ENCODE data around the gene SCN3A.

SCN3A gene

DNA sequence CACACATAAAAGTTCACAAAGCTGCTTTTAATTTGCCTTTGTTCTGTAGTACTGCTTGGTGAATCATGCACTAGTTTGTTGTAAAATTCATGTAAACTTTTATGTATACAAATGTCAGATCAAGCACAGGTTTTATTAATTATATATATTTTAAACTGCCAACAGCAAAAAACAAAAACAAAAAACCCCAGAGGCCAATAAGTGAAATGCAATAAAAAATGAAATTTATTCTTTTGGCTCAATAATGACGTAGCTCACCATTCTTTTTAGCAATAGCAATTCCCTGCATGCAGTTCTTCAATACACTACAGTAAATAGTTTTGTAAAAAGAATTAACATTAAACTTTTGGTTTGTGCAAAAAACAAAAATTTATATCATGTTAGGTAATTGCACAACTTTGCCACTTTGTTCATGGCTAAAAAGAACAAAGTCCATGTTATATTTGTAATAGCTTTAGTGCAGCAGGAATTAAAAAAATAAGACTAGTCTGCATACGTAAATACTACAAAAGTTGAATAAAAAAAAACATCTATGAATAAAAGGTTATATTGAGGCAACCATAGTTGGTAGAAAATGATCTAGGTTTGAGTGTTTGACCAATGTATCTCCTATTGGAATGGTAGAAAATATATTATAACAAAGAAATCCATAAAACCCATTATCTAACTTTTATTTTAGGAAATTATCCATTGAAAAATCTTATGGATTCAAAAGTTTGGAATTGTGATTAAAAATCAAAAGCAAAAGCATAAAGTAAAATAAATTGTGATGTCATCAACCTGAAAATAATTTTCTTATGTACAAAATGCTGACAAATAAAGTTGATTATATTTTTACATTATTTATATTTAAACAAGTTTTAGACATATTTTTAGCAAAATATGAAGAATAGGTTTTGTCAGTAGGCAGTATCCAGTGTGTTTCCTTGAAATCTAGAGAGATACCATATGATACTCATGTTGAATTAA is 115.6 kb downstream of the SCN3A start:
- H3K9ac ChIP-seq (ENCODE audit: low read depth, low read length), result no peak overlapping the region
- no peak overlapping the region for H3K4me2 ChIP-seq (ENCODE audit: insufficient read depth, low read length)
- no peak overlapping the region for H2AFZ ChIP-seq (ENCODE audit: low read depth, low read length)
- TF ChIP-seq, protein P1, sequence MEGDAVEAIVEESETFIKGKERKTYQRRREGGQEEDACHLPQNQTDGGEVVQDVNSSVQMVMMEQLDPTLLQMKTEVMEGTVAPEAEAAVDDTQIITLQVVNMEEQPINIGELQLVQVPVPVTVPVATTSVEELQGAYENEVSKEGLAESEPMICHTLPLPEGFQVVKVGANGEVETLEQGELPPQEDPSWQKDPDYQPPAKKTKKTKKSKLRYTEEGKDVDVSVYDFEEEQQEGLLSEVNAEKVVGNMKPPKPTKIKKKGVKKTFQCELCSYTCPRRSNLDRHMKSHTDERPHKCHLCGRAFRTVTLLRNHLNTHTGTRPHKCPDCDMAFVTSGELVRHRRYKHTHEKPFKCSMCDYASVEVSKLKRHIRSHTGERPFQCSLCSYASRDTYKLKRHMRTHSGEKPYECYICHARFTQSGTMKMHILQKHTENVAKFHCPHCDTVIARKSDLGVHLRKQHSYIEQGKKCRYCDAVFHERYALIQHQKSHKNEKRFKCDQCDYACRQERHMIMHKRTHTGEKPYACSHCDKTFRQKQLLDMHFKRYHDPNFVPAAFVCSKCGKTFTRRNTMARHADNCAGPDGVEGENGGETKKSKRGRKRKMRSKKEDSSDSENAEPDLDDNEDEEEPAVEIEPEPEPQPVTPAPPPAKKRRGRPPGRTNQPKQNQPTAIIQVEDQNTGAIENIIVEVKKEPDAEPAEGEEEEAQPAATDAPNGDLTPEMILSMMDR (IDR thresholded peaks at IDR 0.05; ENCODE audit: borderline replicate concordance, extremely low read depth, low read length, poor library complexity, severe bottlenecking), result no peak
- no peak for TF ChIP-seq EZH2 (IDR thresholded peaks at IDR 0.05; ENCODE audit: borderline replicate concordance, low read depth, low read length, severe bottlenecking)
- no peak for DNase-seq
- H3K4me1 ChIP-seq (ENCODE audit: insufficient read depth, low read length), result no peaks in the 10 kb centered on the region
- H3K27ac ChIP-seq (ENCODE audit: low read length), result no peak overlapping the region
- no peaks in the 10 kb centered on the region for H3K27me3 ChIP-seq (ENCODE audit: insufficient read depth, low read length, poor library complexity)
- H3K36me3 ChIP-seq (ENCODE audit: insufficient read depth, low read length), result peaks cover 12% of the 10 kb centered on the region; the same call in 1 of the 2 replicates
- H3K79me2 ChIP-seq (ENCODE audit: insufficient read depth, low read length), result no peaks in the 10 kb centered on the region
- H3K9me3 ChIP-seq (ENCODE audit: insufficient read depth, low read length, severe bottlenecking), result no peaks in the 10 kb centered on the region
- no peak overlapping the region for H3K4me3 ChIP-seq (ENCODE audit: low read depth in 1 of 2, low read length in 2 of 2)
- no peaks in the 10 kb centered on the region for H4K20me1 ChIP-seq (ENCODE audit: insufficient read depth, low read length)
- ATAC-seq (ENCODE audit: insufficient read depth, low read depth), result no peak

DNA sequence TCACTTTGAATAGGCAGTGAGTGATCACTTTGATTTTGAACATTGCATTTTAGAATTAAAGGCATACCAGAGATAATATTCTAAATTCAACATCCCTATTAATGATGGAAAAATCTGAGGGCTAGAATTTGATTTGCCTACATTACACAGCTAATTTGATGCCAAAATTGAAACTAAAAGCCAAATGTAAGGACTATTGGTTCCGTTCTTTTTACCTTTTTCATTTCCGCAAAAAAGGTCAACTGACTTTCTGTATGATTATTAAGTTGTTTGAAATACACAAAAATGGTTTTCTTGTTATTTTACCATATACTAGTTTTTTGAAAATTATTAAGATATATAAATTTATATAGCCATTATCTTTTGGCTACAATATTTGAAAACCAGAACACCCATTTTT is 117.5 kb downstream of the SCN3A start:
- no peaks in the 10 kb centered on the region for H3K4me1 ChIP-seq (ENCODE audit: insufficient read depth, low read length)
- no peak overlapping the region for H3K4me2 ChIP-seq (ENCODE audit: insufficient read depth, low read length)
- no peaks in the 10 kb centered on the region for H3K27me3 ChIP-seq (ENCODE audit: insufficient read depth, low read length, poor library complexity)
- ATAC-seq (ENCODE audit: insufficient read depth, low read depth) (no peak), DNase-seq (no peak)
- no peak overlapping the region for H3K4me3 ChIP-seq (ENCODE audit: low read depth in 1 of 2, low read length in 2 of 2)
- no peaks in the 10 kb centered on the region for H4K20me1 ChIP-seq (ENCODE audit: insufficient read depth, low read length)
- TF ChIP-seq EZH2 (IDR thresholded peaks at IDR 0.05; ENCODE audit: borderline replicate concordance, low read depth, low read length, severe bottlenecking), result no peak
- TF ChIP-seq, protein P1 (IDR thresholded peaks at IDR 0.05; ENCODE audit: borderline replicate concordance, extremely low read depth, low read length, poor library complexity, severe bottlenecking), result no peak
- 0 out of 2 replicates have a peak, but pooled peaks cover 4% of the 10 kb centered on the region for H3K36me3 ChIP-seq (ENCODE audit: insufficient read depth, low read length)
- H3K27ac ChIP-seq (ENCODE audit: low read length), result no peak overlapping the region
- no peak overlapping the region for H2AFZ ChIP-seq (ENCODE audit: low read depth, low read length)
- H3K9me3 ChIP-seq (ENCODE audit: insufficient read depth, low read length, severe bottlenecking), result peaks cover 8% of the 10 kb centered on the region
- no peak overlapping the region for H3K9ac ChIP-seq (ENCODE audit: low read depth, low read length)
- H3K79me2 ChIP-seq (ENCODE audit: insufficient read depth, low read length), result no peaks in the 10 kb centered on the region

DNA sequence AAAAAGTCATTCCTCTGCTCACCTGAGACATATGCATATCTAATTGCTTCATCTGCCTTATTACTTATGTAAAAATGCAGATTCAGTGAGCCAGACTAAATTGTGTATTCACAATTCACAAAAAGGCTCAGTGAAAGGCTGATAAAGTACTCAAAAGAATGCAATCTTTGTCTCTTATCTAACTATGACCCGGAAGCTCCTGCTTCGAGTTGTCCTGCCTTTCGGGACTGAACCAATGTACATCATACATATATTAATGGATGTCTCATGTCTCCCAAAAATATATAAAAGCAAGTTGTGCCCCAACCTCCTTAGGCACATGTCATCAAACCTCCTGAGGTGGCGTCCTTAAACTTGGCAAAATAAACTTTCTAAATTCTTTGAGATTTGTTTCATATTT is 120.5 kb downstream of the SCN3A start:
- no peak for ATAC-seq (ENCODE audit: insufficient read depth, low read depth)
- H3K4me3 ChIP-seq (ENCODE audit: low read depth in 1 of 2, low read length in 2 of 2), result no peak overlapping the region
- no peaks in the 10 kb centered on the region for H3K27me3 ChIP-seq (ENCODE audit: insufficient read depth, low read length, poor library complexity)
- DNase-seq, result no peak
- no peak overlapping the region for H3K27ac ChIP-seq (ENCODE audit: low read length)
- TF ChIP-seq, protein P1 (IDR thresholded peaks at IDR 0.05; ENCODE audit: borderline replicate concordance, extremely low read depth, low read length, poor library complexity, severe bottlenecking), result no peak
- no peak for TF ChIP-seq EZH2 (IDR thresholded peaks at IDR 0.05; ENCODE audit: borderline replicate concordance, low read depth, low read length, severe bottlenecking)
- H2AFZ ChIP-seq (ENCODE audit: low read depth, low read length), result no peak overlapping the region; the same call in 1 of the 2 replicates
- no peak overlapping the region for H3K9ac ChIP-seq (ENCODE audit: low read depth, low read length)
- H3K79me2 ChIP-seq (ENCODE audit: insufficient read depth, low read length), result no peaks in the 10 kb centered on the region
- H3K4me2 ChIP-seq (ENCODE audit: insufficient read depth, low read length), result no peak overlapping the region
- H3K9me3 ChIP-seq (ENCODE audit: insufficient read depth, low read length, severe bottlenecking), result peaks cover 8% of the 10 kb centered on the region
- H3K4me1 ChIP-seq (ENCODE audit: insufficient read depth, low read length), result no peaks in the 10 kb centered on the region
- no peaks in the 10 kb centered on the region for H4K20me1 ChIP-seq (ENCODE audit: insufficient read depth, low read length)
- H3K36me3 ChIP-seq (ENCODE audit: insufficient read depth, low read length), result no peaks in the 10 kb centered on the region

Measured in DND-41 (cell line).